Skeletal muscle cell (primary cell): Measurements from ENCODE around the gene ALG2.

ENCODE experiments used
- DNase-seq: peaks from one replicate; pipeline ENCODE4 v3.0.0-alpha.2; 2010; ENCODE audit warnings: low read depth
- H3K4me3 ChIP-seq: 2 replicates; pipeline ENCODE4 v1.5.1; 2011; ENCODE audit warnings: low read depth, mild to moderate bottlenecking, control low read depth, low read length, moderate library complexity

Gene ALG2, protein sequence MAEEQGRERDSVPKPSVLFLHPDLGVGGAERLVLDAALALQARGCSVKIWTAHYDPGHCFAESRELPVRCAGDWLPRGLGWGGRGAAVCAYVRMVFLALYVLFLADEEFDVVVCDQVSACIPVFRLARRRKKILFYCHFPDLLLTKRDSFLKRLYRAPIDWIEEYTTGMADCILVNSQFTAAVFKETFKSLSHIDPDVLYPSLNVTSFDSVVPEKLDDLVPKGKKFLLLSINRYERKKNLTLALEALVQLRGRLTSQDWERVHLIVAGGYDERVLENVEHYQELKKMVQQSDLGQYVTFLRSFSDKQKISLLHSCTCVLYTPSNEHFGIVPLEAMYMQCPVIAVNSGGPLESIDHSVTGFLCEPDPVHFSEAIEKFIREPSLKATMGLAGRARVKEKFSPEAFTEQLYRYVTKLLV

GRCh38 chr9:99221621-99222415 lies at the start of gene ALG2, which contains the start of gene SEC61B:
ALG2 (minus strand) TSS chr9:99221942; CDS start chr9:99221894, 48 bp downstream.
SEC61B (plus strand) TSS chr9:99222282; CDS start chr9:99222364, 82 bp downstream.
- H3K4me3 ChIP-seq, result peak within 1 kb of the TSS; percentile 94
- DNase-seq, result peak; percentile 94

DNA sequence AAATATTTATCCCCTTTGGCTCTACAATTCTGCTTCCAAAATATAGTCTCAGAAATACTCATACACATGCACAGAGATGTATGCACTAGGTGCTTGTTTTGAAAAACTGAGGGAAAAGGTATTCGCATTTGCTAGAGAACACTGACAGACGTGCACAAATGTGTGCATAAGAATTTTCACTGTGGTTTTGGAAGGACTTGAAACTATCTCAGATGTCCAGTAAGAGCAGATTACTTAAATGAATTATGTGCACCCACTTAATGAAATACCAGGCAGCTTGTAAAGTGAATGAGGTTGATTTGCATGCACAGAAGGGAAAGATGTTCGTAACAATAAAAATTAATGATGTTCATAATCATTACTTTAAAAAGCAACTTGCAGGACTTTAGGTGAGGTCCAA lies 48.7 kb upstream of the ALG2 start:
- H3K4me3 ChIP-seq, result no peak overlapping the region
- DNase-seq, result no peak

DNA sequence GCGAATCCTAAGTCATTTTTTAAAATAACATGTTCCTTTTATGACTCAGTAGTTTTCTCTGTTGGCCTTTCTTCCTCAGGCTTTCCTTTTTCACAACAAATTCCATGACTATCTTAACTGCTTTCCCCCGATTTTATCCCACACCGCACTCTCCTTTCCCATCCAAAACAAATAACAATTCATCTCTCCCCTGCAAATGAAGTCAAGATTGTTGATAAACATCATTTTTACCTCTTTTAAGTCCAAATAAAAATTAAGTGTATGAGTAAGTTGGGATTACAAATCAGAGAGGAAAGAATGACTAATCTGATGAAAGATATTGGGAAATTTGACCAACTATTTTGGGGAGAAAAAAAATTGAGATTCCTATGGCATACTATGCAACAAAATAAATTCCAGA lies 47.7 kb upstream of the ALG2 start:
- no peak overlapping the region for H3K4me3 ChIP-seq
- DNase-seq, result peak; percentile 51

GRCh38 chr9:99266255-99267023 lies 44.7 kb upstream of the ALG2 start:
- peak; percentile 26 for DNase-seq
- no peak overlapping the region for H3K4me3 ChIP-seq

DNA sequence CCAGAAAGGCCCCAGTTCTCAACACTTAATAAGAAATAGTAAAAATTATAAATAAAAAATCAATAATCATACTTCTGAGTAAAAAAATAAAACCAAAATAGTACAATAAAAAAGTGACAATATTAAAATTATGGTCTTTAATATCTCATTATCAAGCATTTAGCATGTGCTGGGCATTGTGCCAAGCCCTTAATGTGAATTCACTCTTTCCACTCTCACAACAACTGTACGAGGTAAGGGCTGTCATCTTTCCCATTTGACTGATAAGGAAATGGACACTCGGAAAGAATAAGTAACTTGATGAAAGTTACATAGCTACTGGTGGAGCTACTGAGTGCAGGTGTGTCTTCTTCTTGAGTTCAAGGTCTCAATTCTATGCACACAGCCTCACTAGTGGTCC lies 43.9 kb upstream of the ALG2 start:
- DNase-seq, result no peak
- no peak overlapping the region for H3K4me3 ChIP-seq

GRCh38 chr9:99264070-99264680 lies 42.4 kb upstream of the ALG2 start:
- no peak for DNase-seq
- no peak overlapping the region for H3K4me3 ChIP-seq

DNA sequence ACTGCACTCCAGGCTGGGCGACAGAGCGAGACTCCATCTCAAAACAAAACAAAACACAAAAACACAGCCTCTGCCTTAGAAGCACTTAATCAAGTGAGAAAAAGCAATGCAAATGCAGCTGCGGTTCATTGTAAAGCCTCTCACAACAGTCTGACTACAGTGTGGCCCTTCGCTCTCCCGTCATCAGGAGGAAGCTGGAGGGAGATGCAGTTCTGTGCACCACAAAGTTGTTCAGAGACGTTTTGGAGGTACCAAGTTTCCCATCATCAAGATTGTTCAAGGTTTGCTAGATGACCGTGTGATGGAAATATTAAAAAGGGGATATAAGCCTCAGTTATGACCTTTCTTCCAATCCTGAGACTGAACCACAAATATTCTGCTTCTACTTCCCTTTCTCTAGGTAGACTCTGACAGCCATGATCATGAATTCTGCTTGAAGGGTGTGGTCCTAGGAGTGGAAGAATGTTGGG lies 41.2 kb upstream of the ALG2 start:
- H3K4me3 ChIP-seq, result no peak overlapping the region
- no peak for DNase-seq

- no peak overlapping the region for H3K4me3 ChIP-seq
- DNase-seq, result no peak
Measured at GRCh38 chr9:99261923-99262322, 40.2 kb upstream of the ALG2 start.

DNA sequence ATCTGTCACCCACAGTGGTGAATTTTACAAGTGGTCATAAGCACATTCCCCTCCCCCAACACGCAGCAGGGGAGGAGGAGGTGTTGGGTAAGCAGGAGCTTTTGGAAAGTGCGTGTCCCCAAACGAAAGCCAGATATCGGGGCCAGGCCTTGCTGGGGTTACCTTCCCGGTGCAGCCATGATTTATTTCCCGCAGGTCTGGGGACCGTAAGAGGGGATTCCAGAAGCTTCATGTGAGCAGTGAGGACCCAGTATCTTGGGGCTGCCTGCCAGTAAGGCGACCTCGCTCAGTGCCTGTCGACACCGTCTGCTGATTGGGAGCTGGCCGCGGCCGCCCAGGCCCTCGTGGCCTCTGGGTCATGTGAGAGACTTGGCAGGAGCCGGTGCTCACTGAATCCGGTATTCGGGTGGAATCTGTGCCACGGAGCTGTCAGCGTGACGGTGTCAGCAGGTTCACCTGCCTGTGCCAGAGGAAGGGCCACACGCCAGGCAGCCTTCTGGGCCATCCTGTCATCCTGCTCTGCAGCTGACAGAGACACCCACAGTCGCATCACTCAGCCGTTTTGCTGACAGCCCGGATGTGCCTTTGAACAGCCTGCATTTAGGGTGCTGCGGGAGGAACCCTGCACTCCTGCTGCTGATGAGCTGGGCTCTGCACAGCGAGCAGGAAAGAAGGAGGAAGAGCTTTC lies 37.6 kb upstream of the ALG2 start:
- no peak for DNase-seq
- H3K4me3 ChIP-seq, result peak overlapping the region; percentile 1

DNA sequence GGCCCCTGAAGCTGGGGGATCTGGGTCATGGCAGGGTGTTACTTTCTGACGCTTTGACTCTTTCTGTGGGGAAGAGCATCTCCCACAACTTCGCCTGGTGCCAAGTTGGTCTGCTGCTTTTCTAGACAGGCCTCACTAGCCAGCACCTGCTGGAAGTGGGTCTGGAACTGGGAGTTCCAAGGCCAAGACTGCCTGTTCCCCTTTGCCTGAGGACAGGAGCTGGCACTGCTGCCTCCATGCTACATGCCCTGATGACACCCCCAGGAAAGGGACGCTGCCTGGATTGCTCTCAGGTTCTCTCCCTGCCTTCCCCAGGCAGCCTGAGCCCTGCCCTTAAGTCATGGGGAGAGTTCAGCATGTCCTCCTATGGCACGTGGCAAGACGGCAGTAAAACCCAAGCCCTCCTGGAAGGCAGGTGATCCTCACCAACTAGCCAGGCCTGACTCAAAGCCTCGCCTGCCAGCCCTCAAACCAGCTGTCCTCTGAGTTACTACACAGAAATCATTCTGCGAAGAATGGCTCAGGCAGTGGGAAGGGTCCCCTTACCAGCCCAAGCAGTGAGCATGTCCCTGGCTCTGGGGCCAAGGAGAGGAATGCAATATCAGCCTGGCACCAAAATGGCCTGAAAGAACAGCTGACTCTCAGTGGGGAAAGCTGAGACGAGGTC lies 36.1 kb upstream of the ALG2 start:
- DNase-seq, result no peak
- no peak overlapping the region for H3K4me3 ChIP-seq

DNA sequence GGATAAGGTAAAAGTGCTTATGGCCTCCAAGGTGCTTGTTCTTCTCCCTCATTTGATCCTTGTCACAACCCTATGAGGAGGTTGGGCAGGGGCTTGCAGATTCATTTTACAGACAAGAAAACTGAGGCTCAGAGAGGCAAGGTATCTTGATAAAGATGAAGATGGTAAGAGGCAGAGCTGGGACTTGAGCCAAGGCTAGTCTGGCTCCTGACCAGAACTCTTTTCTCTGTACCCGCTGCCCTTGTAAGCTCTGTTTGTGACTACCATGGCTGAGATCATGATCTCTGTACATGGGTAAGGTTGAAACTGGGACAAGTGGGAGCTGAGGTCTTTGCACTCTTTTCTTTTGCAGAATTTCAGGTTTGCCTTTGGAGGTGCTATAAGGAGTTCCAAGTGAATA lies 33.9 kb upstream of the ALG2 start:
- DNase-seq, result no peak
- H3K4me3 ChIP-seq, result no peak overlapping the region

- H3K4me3 ChIP-seq, result no peak overlapping the region
Measured at GRCh38 chr9:99253772-99254431, 32.2 kb upstream of the ALG2 start.

DNA sequence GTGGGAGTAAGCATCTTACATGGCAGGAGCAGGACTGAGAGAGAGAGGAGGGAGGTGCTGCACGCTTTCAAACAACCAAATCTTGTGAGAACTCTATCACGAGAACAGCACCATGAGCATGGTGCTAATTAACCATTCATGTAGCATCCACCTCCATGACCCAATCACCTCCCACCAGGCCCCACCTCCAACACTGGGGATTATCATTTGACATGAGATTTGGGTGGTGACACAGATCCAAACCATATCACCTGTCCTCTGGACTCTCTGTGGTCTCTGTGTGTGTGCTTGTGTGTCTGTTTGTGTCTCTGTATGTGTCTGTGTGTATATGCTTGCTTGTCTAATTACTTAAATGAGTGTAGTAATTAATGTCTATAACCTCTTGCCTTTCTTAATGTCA lies 31.4 kb upstream of the ALG2 start:
- DNase-seq, result no peak
- H3K4me3 ChIP-seq, result no peak overlapping the region

More at GRCh38 chr9:99253772-99254431, 32.2 kb upstream of the ALG2 start:
- no peak for DNase-seq

DNA sequence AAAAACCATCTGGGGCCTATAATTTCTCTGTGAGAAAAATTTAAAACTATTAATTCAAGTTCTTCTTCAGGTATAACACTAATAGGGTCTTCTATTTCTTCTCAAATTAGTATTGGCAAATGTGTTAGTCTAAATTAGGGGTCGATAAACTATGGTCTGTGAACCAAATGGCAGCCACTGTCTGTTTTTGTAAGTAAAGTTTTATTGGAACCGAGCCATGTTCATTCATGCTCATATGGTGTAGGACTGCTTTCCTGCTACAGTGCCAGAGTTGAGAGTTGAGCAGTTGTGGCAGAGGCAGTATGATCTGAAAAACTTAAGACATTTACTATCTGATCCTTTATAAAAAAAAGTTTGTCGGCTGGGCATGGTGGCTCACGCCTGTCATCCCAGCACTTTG lies 29.4 kb upstream of the ALG2 start:
- no peak overlapping the region for H3K4me3 ChIP-seq
- DNase-seq, result no peak

- no peak overlapping the region for H3K4me3 ChIP-seq
- no peak for DNase-seq
Measured at GRCh38 chr9:99249619-99250018, 27.9 kb upstream of the ALG2 start.

GRCh38 chr9:99244344-99245260 lies 22.9 kb upstream of the ALG2 start:
- no peak for DNase-seq
- no peak overlapping the region for H3K4me3 ChIP-seq

DNA sequence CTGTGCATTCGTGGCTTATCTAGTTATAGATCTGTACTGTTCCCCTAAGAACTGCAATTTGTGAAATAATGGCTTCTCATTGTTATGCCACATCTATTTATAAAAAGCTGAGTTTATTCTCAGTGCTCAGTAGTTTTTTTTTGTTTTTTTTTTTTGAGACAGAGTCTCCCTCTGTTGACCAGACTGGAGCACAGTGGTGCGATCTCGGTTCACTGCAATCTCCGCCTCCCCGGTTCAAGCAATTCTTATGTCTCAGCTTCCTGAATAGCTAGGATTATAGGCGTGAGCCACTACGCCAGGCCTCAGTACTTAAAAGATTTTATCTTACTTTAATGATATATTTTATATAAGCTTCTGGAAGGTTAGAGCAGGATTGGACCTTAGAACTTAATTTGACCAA lies 19.4 kb upstream of the ALG2 start:
- no peak overlapping the region for H3K4me3 ChIP-seq
- no peak for DNase-seq
